GM19467 (cell line): ENCODE results near the gene MPP1.

Experiments used
- ATAC-seq: cut with Tn5 transposase; IDR thresholded peaks from one replicate; pipeline ENCODE4 v1.9.1; 2021; ENCODE audit warnings: mild to moderate bottlenecking, moderate library complexity; ENCODE audit not compliant: unreplicated experiment

The MPP1 gene

GRCh38 chrX:154776753-154777152 lies 28.5 kb downstream of the MPP1 start:
- no peak for ATAC-seq

- ATAC-seq, result no peak
These were observed 29.6 kb downstream of the MPP1 start for GRCh38 chrX:154775419-154776349.

GRCh38 chrX:154774622-154775021 lies 30.7 kb downstream of the MPP1 start:
- ATAC-seq, result no peak

GRCh38 chrX:154762537-154763296 lies 42.6 kb downstream of the MPP1 start, which contains the start of gene DKC1:
Gene DKC1, plus strand, starts transcription at chrX:154762864. Its CDS starts 102 bp downstream, at chrX:154762966.
- ATAC-seq, result peak; percentile 78

- no peak for ATAC-seq
These were observed 43.2 kb downstream of the MPP1 start for GRCh38 chrX:154761977-154762536.

DNA sequence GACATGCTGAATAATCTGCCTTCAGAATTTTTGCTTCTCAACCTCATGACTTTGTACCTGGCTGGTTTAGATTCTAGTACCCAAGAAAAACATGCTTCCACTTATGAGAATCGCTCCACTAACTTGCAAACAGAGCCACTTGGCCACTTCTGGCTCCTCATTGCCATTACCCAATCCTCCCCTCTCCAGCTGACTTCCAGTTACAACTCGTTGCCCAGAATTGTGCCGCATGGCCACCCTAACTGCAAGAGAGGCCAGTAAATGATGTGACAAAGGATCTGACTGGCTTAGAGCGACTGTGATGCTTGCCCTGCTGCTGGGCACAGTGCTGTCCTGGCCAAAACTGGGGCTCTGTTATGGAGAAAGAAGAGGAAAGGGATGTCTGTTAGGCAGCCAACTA lies 46.6 kb downstream of the MPP1 start:
- ATAC-seq, result no peak

GRCh38 chrX:154751669-154752271 lies 53.5 kb downstream of the MPP1 start:
- no peak for ATAC-seq

- no peak for ATAC-seq
These were observed 54.0 kb downstream of the MPP1 start for GRCh38 chrX:154751203-154751668.

DNA sequence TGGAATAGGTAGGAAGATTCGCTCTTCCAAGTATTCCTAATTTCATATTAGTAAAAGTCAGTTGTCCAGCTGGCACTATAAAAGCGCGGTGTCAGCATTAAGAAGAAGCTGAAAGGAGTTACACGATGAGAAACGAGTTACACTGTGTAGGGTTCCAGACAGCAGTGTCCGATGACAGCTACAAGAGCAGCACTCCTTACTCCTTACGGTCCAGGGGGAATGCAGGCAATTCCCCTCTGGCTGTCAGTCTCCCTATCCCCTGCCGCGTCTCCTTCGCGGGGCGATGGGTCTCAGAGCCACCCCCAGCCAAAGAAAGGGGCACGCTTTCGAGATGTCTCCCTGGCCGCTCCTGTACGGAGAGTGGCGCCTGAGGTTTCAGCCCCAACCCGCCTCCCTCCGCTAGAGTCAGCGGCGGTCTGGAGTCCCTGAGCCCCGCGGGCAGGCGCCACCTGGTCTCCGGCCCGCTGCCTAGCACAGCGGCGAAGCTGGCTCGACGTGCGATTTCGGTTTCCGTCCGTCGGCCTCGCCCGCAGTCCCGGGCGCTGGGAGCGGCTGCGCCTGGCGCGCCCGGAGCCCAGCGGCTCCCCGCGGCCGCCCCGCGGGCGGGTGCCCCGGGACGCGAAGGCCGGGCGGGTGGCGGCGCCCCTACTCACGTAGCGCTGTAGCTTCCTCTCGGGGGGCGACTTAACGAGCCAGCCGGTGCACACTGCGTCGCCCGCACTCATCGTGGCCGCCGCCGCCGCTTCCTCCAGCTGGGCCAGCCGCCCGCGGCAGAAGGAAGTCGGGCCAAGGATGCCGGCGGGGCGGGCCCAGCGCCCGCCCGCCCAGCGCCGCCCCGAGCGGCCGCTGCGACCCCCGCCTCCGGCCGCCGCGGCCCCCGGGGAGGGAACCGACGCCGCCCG lies 54.7 kb downstream of the MPP1 start, which contains the start of gene GAB3:
Gene GAB3 (minus strand): TSS at position 777 of the 902 bp plus-strand sequence. CDS start 52 bp downstream, at position 725.
- ATAC-seq, result peak; percentile 55

GRCh38 chrX:154749856-154750255 lies 55.4 kb downstream of the MPP1 start:
- no peak for ATAC-seq

DNA sequence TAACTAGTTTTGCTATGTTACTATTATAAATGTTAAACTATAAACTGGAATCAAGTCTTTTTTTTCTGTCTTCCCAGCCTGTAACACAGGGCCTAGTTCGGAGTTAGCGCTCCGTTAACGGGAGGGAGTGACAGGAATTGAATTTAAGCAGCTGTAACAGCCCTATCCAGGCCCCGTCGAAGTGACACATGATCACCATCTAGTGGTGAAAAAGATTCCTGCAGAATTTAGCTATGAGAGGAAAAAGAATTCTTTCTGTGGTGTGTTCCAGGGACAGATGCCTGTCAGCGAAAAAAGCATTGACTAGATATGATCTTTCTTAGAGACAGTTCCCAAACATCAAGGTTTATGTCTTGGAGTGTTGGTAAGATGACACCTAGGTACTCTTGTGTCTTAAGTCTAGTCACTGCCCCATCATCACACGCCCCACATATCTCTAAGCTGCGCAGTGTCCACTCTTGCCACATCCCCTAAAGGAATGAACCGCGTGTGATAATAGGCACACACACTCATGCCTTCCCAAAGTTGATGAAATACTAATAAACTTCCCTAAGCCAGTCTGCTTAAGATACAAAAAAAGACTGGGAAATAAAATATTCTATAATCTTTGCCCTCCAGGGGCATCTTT lies 56.5 kb downstream of the MPP1 start:
- no peak for ATAC-seq

GRCh38 chrX:154742613-154743012 lies 62.7 kb downstream of the MPP1 start:
- ATAC-seq, result no peak

DNA sequence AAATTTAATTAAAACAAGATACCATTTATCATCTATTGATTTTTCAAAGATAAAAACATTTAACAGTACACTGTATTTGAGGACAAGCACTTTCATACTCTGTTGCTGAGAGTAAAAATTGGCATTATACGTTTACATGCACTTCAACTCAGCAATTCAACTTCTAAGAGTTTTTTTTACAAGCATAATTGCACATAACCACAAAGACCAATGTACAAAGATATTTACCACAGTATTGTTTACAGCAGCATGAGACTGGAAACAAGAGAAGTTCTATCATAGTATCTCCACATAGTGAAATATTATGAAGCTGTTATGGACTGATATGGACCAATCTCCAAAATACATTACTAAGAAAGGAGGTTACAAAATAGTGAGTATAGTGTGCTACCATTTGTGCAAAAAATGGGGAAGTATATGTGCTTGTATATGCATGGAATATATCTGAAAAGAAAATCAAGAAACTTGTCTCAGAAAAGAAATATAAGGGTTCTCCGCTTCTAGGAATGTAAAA lies 65.3 kb downstream of the MPP1 start:
- ATAC-seq, result no peak

- ATAC-seq, result no peak
These were observed 67.1 kb downstream of the MPP1 start for GRCh38 chrX:154738011-154738738.

GRCh38 chrX:154737136-154737535 lies 68.1 kb downstream of the MPP1 start:
- no peak for ATAC-seq

GRCh38 chrX:154735695-154736393 lies 69.4 kb downstream of the MPP1 start:
- no peak for ATAC-seq

- ATAC-seq, result no peak
These were observed 71.1 kb downstream of the MPP1 start for GRCh38 chrX:154734061-154734781.
